GM12878 (cell line): ENCODE results near the gene CATSPER1.

Experiments used
- CEBPB ChIP-seq, 2 experiments: fragments of 150-350 bp in 1 of 2; IDR thresholded peaks; 2 replicates each; pipeline ENCODE4 v1.6.1; 2012 to 2014; ENCODE audit warnings: low read depth in 2 of 2, low read length in 2 of 2, borderline replicate concordance in 1 of 2, inconsistent platforms in 1 of 2
- EZH2 ChIP-seq: IDR thresholded peaks from 2 replicates; pipeline ENCODE4 v1.6.1; 2012; ENCODE audit warnings: low read depth, mild to moderate bottlenecking, control low read depth, inconsistent platforms, low read length, borderline replicate concordance; ENCODE audit not compliant: control insufficient read depth
- SMAD1 ChIP-seq: fragments of 450-650 bp; IDR thresholded peaks from 2 replicates; pipeline ENCODE4 v1.6.1; 2018; ENCODE audit warnings: mild to moderate bottlenecking, low read depth; ENCODE audit not compliant: partially characterized antibody

DNA sequence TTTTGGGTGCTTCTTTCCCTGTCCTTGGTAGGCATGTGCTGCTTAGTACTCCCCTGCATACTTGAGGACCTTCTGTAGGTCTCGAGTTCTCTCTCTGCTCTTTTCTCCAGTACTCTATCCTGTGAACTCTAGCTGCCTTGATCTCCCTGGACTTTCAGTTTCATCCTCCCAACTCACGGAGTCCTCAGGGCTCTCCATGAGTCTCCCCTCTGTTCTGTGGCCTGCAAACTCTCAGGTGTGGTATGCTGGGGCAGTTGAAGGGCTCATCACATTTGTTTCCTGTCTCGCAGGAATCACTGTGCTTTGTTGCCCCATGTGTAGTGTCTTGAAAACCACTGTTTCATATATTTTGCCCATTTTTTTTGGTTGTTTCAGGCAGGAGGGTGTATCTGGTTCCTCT lies 40.5 kb upstream of the CATSPER1 start:
- no peak for TF ChIP-seq SMAD1
- TF ChIP-seq CEBPB (IDR thresholded peaks at IDR 0.05; ENCODE audit: borderline replicate concordance in 1 of 2, low read depth in 2 of 2, low read length in 2 of 2) = no peak
- no peak for TF ChIP-seq EZH2
